GM23338 (cell line): Measurements from ENCODE around the gene MCTP1. TPM values are rescaled to one million over a fixed set of nuclear protein-coding genes. Genes with fewer than 3 reads are reported as not detected.

Experiments used
- ATAC-seq: fragments of 200-7000 bp; cut with Tn5 transposase; 3 replicates; pipeline ENCODE4 v1.9.1; 2020
- DNase-seq: peaks from one replicate; pipeline ENCODE4 v3.0.0-alpha.2; 2015; ENCODE audit warnings: low spot score
- H2AFZ ChIP-seq: fragments of 200-600 bp; sonication (generic); 2 replicates; pipeline ENCODE4 v1.8.0; 2016; ENCODE audit warnings: antibody characterized with exemption, mild to moderate bottlenecking, moderate library complexity
- H3F3A ChIP-seq: fragments of 200-600 bp; sonication (generic); replicated peaks from 2 replicates; pipeline ENCODE4 v1.8.0; 2017; ENCODE audit warnings: antibody characterized with exemption, mixed run types, low read depth
- H3K27ac ChIP-seq: fragments of 200-600 bp; sonication (generic); 2 replicates; pipeline ENCODE4 v1.6.1; 2016; ENCODE audit warnings: low read depth
- H3K27me3 ChIP-seq: fragments of 200-600 bp; sonication (generic); 2 replicates; pipeline ENCODE4 v1.8.0; 2016; ENCODE audit warnings: mild to moderate bottlenecking, mixed run types, moderate library complexity; ENCODE audit not compliant: insufficient read depth
- H3K36me3 ChIP-seq: fragments of 200-600 bp; sonication (generic); 2 replicates; pipeline ENCODE4 v1.8.0; 2016; ENCODE audit warnings: mild to moderate bottlenecking; ENCODE audit not compliant: insufficient read depth
- H3K4me1 ChIP-seq: fragments of 200-600 bp; sonication (generic); 2 replicates; pipeline ENCODE4 v1.8.0; 2016; ENCODE audit warnings: mild to moderate bottlenecking, moderate library complexity; ENCODE audit not compliant: insufficient read depth
- H3K4me2 ChIP-seq: fragments of 200-600 bp; sonication (generic); 2 replicates; pipeline ENCODE4 v1.7.1; 2017; ENCODE audit warnings: mixed run types
- H3K4me3 ChIP-seq: fragments of 200-600 bp; sonication (generic); 2 replicates; pipeline ENCODE4 v1.6.1; 2016; ENCODE audit warnings: mixed run types
- H3K79me2 ChIP-seq: fragments of 200-600 bp; sonication (generic); replicated peaks from 2 replicates; pipeline ENCODE4 v1.8.0; 2017; ENCODE audit warnings: mild to moderate bottlenecking; ENCODE audit not compliant: insufficient read depth
- H3K9me2 ChIP-seq: fragments of 200-600 bp; sonication (generic); 2 replicates; pipeline ENCODE4 v1.8.0; 2017; ENCODE audit not compliant: insufficient read depth
- H4K20me1 ChIP-seq: fragments of 200-600 bp; sonication (generic); replicated peaks from 2 replicates; pipeline ENCODE4 v1.8.0; 2017; ENCODE audit warnings: mild to moderate bottlenecking; ENCODE audit not compliant: insufficient read depth
- H3K27ac Mint-ChIP-seq: 2 replicates; pipeline ENCODE4 v1.8.0; 2020; ENCODE audit warnings: inconsistent platforms, mild to moderate bottlenecking, moderate library complexity, mixed read lengths
- H3K27me3 Mint-ChIP-seq: 3 replicates; pipeline ENCODE4 v1.8.0; 2022; ENCODE audit warnings: low read depth, mild to moderate bottlenecking, moderate library complexity, mixed read lengths, inconsistent platforms; ENCODE audit not compliant: insufficient read depth, poor library complexity
- H3K36me3 Mint-ChIP-seq: 3 replicates; pipeline ENCODE4 v1.8.0; 2021; ENCODE audit warnings: low read depth, mild to moderate bottlenecking, inconsistent platforms, moderate library complexity, mixed read lengths
- H3K4me1 Mint-ChIP-seq: 3 replicates; pipeline ENCODE4 v1.8.0; 2020; ENCODE audit warnings: mild to moderate bottlenecking, inconsistent platforms, mixed read lengths
- H3K4me3 Mint-ChIP-seq: 3 replicates; pipeline ENCODE4 v1.8.0; 2021; ENCODE audit warnings: moderate library complexity, mild to moderate bottlenecking, inconsistent platforms, mixed read lengths
- H3K9me3 Mint-ChIP-seq: 3 replicates; pipeline ENCODE4 v1.8.0; 2020; ENCODE audit warnings: moderate library complexity, mild to moderate bottlenecking, inconsistent platforms, mixed read lengths
- CTCF ChIP-seq, 2 experiments: fragments of 200-600 bp in 1 of 2; sonication (generic) in 1 of 2; conservative IDR thresholded peaks; 2 replicates each; pipeline versions ENCODE4 v1.5.1 to v1.6.1; 2016 to 2017; ENCODE audit warnings: antibody characterized with exemption in 2 of 2, low read depth in 2 of 2, mild to moderate bottlenecking in 2 of 2, moderate library complexity in 1 of 2
- ETS1 ChIP-seq: IDR thresholded peaks from 2 replicates; pipeline ENCODE4 v1.6.1; 2016; ENCODE audit warnings: antibody characterized with exemption
- EZH2 ChIP-seq: fragments of 200-600 bp; sonication (generic); IDR thresholded peaks from one replicate; pipeline ENCODE4 v1.8.0; 2017; ENCODE audit warnings: antibody characterized with exemption, mild to moderate bottlenecking, low read depth; ENCODE audit not compliant: unreplicated experiment
- EZH2phosphoT487 ChIP-seq: fragments of 200-600 bp; sonication (generic); IDR thresholded peaks from one replicate; pipeline ENCODE4 v1.8.1; 2018; ENCODE audit warnings: antibody characterized with exemption; ENCODE audit not compliant: unreplicated experiment
- JUNB ChIP-seq: IDR thresholded peaks from one replicate; pipeline ENCODE4 v1.6.1; 2016; ENCODE audit warnings: antibody characterized with exemption; ENCODE audit not compliant: unreplicated experiment
- NANOG ChIP-seq: IDR thresholded peaks from 2 replicates; pipeline ENCODE4 v1.6.1; 2016; ENCODE audit warnings: antibody characterized with exemption, borderline replicate concordance
- POLR2AphosphoS5 ChIP-seq: IDR thresholded peaks from 2 replicates; pipeline ENCODE4 v1.6.1; 2016; ENCODE audit warnings: antibody characterized with exemption, low read depth
- STAT1 ChIP-seq: IDR thresholded peaks from one replicate; pipeline ENCODE4 v1.6.1; 2016; ENCODE audit warnings: antibody characterized with exemption; ENCODE audit not compliant: unreplicated experiment
- ZNF114 ChIP-seq: fragments of 250-450 bp; sonication (Bioruptor Pico); IDR thresholded peaks from 2 replicates; pipeline ENCODE4 v1.5.0; 2020; ENCODE audit warnings: mild to moderate bottlenecking, moderate library complexity
- ZNF331 ChIP-seq: fragments of 250-450 bp; sonication (Bioruptor Pico); IDR thresholded peaks from 2 replicates; pipeline ENCODE4 v1.5.0; 2020; ENCODE audit warnings: low read depth, mild to moderate bottlenecking, moderate library complexity
- polyA plus RNA-seq: library from polyadenylated mRNA; unstranded; fragments of >200 nt; fragmentation: Nextera tagmentation; extraction: Ambion mirVana; gene quantifications from 2 replicates; pipeline ENCODE4 v1.2.1, GENCODE V29; 2016
- total RNA-seq: library from RNA; depleted of rRNA; stranded (reverse); fragments of >200 nt; shearing (Covaris generic); gene quantifications from 2 replicates; pipeline ENCODE4 v1.2.3, GENCODE V29; 2014
- TF ChIP-seq, protein P1 (sequence below): IDR thresholded peaks from one replicate; pipeline ENCODE4 v1.6.1; 2018; ENCODE audit warnings: antibody characterized with exemption; ENCODE audit not compliant: unreplicated experiment
- TF ChIP-seq, protein P2 (sequence below): fragments of 250-450 bp; sonication (Bioruptor Pico); IDR thresholded peaks from 2 replicates; pipeline ENCODE4 v1.5.0; 2020; ENCODE audit warnings: mild to moderate bottlenecking, moderate library complexity

The MCTP1 gene
- total and polyA plus RNA-seq, 2 experiments from 2014 or later: 3.7 to 4.2 TPM

GRCh38 chr5:94793816-94794198 lies 491.1 kb downstream of the MCTP1 start:
- no peak overlapping the region for H2AFZ ChIP-seq
- H3K36me3 Mint-ChIP-seq: no peaks in the 10 kb centered on the region
- TF ChIP-seq EZH2phosphoT487 (no peak), ETS1 (no peak), POLR2AphosphoS5 (no peak), CTCF (conservative IDR thresholded peaks at IDR 0.05; ENCODE audit: low read depth in 2 of 2) (no peak), NANOG (no peak), JUNB (no peak), STAT1 (no peak), ZNF114 (CRISPR knock-in tag) (no peak), ZNF331 (CRISPR knock-in tag) (no peak), EZH2 (no peak)
- TF ChIP-seq, protein P1, sequence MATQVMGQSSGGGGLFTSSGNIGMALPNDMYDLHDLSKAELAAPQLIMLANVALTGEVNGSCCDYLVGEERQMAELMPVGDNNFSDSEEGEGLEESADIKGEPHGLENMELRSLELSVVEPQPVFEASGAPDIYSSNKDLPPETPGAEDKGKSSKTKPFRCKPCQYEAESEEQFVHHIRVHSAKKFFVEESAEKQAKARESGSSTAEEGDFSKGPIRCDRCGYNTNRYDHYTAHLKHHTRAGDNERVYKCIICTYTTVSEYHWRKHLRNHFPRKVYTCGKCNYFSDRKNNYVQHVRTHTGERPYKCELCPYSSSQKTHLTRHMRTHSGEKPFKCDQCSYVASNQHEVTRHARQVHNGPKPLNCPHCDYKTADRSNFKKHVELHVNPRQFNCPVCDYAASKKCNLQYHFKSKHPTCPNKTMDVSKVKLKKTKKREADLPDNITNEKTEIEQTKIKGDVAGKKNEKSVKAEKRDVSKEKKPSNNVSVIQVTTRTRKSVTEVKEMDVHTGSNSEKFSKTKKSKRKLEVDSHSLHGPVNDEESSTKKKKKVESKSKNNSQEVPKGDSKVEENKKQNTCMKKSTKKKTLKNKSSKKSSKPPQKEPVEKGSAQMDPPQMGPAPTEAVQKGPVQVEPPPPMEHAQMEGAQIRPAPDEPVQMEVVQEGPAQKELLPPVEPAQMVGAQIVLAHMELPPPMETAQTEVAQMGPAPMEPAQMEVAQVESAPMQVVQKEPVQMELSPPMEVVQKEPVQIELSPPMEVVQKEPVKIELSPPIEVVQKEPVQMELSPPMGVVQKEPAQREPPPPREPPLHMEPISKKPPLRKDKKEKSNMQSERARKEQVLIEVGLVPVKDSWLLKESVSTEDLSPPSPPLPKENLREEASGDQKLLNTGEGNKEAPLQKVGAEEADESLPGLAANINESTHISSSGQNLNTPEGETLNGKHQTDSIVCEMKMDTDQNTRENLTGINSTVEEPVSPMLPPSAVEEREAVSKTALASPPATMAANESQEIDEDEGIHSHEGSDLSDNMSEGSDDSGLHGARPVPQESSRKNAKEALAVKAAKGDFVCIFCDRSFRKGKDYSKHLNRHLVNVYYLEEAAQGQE: no peak
- TF ChIP-seq, protein P2, sequence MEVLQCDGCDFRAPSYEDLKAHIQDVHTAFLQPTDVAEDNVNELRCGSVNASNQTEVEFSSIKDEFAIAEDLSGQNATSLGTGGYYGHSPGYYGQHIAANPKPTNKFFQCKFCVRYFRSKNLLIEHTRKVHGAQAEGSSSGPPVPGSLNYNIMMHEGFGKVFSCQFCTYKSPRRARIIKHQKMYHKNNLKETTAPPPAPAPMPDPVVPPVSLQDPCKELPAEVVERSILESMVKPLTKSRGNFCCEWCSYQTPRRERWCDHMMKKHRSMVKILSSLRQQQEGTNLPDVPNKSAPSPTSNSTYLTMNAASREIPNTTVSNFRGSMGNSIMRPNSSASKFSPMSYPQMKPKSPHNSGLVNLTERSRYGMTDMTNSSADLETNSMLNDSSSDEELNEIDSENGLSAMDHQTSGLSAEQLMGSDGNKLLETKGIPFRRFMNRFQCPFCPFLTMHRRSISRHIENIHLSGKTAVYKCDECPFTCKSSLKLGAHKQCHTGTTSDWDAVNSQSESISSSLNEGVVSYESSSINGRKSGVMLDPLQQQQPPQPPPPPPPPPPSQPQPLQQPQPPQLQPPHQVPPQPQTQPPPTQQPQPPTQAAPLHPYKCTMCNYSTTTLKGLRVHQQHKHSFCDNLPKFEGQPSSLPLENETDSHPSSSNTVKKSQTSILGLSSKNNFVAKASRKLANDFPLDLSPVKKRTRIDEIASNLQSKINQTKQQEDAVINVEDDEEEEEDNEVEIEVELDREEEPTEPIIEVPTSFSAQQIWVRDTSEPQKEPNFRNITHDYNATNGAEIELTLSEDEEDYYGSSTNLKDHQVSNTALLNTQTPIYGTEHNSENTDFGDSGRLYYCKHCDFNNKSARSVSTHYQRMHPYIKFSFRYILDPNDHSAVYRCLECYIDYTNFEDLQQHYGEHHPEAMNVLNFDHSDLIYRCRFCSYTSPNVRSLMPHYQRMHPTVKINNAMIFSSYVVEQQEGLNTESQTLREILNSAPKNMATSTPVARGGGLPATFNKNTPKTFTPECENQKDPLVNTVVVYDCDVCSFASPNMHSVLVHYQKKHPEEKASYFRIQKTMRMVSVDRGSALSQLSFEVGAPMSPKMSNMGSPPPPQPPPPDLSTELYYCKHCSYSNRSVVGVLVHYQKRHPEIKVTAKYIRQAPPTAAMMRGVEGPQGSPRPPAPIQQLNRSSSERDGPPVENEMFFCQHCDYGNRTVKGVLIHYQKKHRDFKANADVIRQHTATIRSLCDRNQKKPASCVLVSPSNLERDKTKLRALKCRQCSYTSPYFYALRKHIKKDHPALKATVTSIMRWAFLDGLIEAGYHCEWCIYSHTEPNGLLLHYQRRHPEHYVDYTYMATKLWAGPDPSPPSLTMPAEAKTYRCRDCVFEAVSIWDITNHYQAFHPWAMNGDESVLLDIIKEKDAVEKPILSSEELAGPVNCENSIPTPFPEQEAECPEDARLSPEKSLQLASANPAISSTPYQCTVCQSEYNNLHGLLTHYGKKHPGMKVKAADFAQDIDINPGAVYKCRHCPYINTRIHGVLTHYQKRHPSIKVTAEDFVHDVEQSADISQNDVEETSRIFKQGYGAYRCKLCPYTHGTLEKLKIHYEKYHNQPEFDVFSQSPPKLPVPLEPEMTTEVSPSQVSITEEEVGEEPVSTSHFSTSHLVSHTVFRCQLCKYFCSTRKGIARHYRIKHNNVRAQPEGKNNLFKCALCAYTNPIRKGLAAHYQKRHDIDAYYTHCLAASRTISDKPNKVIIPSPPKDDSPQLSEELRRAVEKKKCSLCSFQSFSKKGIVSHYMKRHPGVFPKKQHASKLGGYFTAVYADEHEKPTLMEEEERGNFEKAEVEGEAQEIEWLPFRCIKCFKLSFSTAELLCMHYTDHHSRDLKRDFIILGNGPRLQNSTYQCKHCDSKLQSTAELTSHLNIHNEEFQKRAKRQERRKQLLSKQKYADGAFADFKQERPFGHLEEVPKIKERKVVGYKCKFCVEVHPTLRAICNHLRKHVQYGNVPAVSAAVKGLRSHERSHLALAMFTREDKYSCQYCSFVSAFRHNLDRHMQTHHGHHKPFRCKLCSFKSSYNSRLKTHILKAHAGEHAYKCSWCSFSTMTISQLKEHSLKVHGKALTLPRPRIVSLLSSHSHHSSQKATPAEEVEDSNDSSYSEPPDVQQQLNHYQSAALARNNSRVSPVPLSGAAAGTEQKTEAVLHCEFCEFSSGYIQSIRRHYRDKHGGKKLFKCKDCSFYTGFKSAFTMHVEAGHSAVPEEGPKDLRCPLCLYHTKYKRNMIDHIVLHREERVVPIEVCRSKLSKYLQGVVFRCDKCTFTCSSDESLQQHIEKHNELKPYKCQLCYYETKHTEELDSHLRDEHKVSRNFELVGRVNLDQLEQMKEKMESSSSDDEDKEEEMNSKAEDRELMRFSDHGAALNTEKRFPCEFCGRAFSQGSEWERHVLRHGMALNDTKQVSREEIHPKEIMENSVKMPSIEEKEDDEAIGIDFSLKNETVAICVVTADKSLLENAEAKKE (CRISPR knock-in tag): no peak
- H3K4me1 Mint-ChIP-seq: no peaks in the 10 kb centered on the region
- H3K4me3 Mint-ChIP-seq: no peak overlapping the region
- H3K27me3 Mint-ChIP-seq: no peaks in the 10 kb centered on the region
- H3K4me2 ChIP-seq: no peak overlapping the region
- H3F3A ChIP-seq: no peaks in the 10 kb centered on the region
- no peaks in the 10 kb centered on the region for H3K79me2 ChIP-seq
- H3K9me3 Mint-ChIP-seq: no peaks in the 10 kb centered on the region
- H3K36me3 ChIP-seq: no peaks in the 10 kb centered on the region
- no peaks in the 10 kb centered on the region for H4K20me1 ChIP-seq
- H3K4me1 ChIP-seq: no peaks in the 10 kb centered on the region; the same call in 1 of the 2 replicates
- ATAC-seq (no peak), DNase-seq (no peak)
- no peaks in the 10 kb centered on the region for H3K27me3 ChIP-seq
- H3K27ac Mint-ChIP-seq: no peak overlapping the region
- no peak overlapping the region for H3K4me3 ChIP-seq
- no peak overlapping the region for H3K27ac ChIP-seq
- no peaks in the 10 kb centered on the region for H3K9me2 ChIP-seq
